ENCODE results near the gene MLLT6.

Gene MLLT6

GRCh38 chr17:38674749-38675615, 30.1 kb upstream of the MLLT6 start, which contains the start of gene EPOP:
Gene EPOP, minus strand, starts transcription at chr17:38674957. Its CDS starts 462 bp downstream, at chr17:38674495.
- peak; percentile 83 for DNase-seq (ENCODE audit: low read depth)

GRCh38 chr17:38676706-38677504, 28.2 kb upstream of the MLLT6 start:
- DNase-seq (ENCODE audit: low read depth): peak; percentile 79

DNA sequence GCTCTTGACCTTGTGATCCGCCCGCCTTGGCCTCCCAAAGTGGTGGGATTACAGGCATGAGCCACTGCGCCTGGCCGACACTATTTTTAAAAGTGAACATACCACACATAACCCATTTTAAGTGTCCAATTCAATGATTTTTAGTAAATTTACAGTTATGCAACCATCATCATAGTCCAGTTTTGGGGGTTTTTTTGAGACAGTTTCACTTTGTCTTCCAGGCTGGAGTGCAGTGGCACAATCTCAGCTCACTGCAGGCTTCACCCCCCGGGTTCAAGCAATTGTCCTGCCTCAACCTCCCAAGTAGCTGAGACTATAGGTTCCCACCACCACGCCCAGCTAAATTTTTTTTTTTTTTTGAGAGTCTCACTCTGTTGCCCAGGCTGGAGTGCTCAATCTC, 27.3 kb upstream of the MLLT6 start:
- no peak for DNase-seq (ENCODE audit: low read depth)

GRCh38 chr17:38681096-38681495, 24.0 kb upstream of the MLLT6 start:
- no peak for DNase-seq (ENCODE audit: low read depth)

- DNase-seq (ENCODE audit: low read depth): no peak
Observed at GRCh38 chr17:38685491-38685890, 19.6 kb upstream of the MLLT6 start.

- peak; percentile 80 for DNase-seq (ENCODE audit: low read depth)
Observed at GRCh38 chr17:38687286-38687685, 17.8 kb upstream of the MLLT6 start.

DNA sequence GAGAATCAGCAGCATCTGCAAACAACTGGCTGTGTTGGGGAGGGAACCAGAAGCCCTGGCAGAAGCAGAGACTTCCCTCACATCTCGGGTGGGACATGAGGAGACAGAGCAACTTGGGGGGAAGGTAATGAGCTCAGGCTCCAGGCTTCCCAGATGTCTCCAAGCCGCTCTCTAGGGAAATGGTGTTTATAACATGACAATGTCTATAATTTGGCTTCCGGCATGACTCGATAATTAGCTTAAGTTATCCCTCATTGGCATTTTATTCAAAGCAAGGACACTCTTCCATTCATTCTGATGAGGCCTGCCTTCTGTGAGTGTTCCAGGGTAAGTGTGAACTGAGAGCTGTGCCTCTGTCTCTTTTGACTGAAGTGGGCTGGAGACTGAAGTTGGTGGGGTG, 14.7 kb upstream of the MLLT6 start:
- no peak for DNase-seq (ENCODE audit: low read depth)

GRCh38 chr17:38691154-38691553, 13.9 kb upstream of the MLLT6 start:
- DNase-seq (ENCODE audit: low read depth): no peak

DNA sequence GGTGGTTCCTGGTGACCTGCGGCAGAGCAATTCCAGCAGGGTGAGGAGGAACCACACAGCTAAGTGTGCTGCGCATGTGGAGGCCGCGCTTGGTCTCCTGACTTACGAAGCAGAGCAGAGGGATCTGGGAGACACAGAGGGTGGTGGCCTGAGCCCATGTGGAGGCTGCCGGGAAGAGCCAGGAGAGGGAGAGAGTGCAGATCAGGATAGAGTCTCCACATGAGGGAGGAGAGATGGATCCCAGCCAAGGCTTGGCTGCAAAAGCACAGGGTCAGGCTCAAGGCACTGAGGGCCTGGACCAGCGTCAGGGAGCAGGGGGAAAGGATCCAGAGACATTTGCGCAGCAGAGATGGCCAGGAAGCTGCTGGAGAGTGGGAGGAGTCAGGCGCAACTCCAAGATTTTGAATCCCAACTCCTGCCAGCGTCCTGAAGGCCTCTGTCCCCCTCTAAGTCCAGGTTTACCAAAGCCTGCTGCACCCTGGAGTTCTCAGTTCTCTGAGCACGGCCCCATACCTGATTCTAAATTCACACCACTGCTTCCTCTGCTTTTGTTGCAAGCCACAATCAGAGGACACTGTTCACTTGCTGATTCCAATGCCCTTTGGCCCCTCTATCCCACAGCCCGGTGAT, 11.3 kb upstream of the MLLT6 start:
- DNase-seq (ENCODE audit: low read depth): no peak

DNA sequence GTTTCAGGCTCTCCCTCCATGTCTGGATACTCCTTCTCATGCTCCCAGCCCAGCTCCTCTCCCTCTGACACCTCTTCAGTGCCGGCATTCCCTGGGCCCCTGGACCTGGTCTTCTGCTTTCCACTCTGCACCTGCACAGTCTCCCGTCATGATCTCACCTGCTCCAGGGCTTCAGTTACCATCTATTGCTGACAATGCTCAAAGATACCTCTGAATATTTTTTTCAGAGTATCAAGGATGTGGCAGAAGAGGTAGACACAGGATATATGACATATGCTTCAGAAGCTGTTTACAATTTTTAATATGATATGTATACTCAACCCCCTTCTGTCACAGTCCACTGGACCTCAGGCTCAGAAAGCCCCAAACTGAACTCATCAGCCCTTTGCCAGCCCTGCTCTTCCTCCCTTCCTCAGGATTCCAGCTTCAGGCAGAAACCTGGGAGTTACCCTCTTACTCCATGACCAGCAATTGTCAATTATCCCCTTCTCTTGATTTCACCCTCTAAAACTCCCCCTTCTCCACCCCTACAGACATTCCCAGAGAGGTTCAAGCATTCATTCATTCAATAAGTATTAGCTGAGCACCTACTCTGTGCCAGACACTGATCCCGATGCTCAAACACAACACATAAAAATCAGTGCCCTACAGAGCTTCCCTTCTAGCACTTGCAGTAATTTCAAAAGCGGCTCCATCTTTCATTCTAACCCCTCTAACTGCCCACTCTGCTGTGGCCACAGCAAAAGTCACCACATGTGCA, 7.8 kb upstream of the MLLT6 start:
- DNase-seq (ENCODE audit: low read depth): no peak

DNA sequence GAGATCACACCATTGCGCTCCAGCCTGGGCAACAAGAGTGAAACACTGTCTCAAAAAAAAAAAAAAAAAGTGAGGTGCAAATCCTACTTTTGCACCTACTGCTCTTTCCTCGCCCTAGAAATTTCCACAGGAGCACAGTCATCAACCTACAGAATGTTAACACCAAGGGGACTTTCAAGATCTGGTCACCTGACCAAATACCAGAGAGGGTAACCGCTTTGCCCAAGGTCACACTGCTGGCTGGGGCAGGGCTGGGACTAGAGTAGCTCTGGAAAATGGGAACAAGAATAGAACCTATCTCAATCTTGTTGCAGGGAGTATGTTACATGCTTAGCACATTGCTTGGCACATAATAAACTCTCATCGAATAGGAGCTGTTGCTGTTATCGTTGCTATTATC, 6.3 kb upstream of the MLLT6 start:
- no peak for DNase-seq (ENCODE audit: low read depth)

DNA sequence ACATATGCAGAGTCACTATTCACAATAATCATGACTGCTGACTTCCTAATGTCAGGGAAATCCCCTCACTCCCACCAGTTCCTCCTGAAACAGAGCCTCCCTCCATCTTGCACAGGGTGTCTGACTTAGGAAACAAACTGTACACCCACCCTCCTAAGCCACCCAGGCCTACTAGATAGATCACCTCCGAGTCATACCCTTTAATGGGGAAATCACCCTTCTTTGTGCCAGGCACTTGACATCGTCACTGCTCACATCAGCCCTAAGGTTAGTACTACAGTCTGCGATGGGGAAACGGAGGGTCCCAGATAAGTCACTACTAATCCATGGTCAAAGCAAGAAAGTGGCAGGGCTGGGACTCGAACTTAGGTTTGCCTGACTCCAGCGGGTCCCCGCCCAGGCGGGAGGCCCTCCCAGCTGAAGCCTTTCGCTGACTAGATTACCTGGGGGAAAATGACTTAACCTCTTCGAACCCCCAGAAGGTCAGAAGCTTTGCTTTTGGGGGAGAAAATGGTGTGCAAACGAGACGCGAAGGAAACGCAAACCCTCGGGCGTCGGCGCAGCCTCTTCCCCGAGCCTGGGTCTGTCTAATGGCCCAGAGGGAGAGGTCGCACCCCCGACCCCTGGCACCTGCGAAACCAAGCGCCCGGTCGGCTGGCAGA, 3.4 kb upstream of the MLLT6 start:
- DNase-seq (ENCODE audit: low read depth): peak; percentile 38

GRCh38 chr17:38702166-38702915, 2.7 kb upstream of the MLLT6 start:
- DNase-seq (ENCODE audit: low read depth): peak; percentile 82

DNA sequence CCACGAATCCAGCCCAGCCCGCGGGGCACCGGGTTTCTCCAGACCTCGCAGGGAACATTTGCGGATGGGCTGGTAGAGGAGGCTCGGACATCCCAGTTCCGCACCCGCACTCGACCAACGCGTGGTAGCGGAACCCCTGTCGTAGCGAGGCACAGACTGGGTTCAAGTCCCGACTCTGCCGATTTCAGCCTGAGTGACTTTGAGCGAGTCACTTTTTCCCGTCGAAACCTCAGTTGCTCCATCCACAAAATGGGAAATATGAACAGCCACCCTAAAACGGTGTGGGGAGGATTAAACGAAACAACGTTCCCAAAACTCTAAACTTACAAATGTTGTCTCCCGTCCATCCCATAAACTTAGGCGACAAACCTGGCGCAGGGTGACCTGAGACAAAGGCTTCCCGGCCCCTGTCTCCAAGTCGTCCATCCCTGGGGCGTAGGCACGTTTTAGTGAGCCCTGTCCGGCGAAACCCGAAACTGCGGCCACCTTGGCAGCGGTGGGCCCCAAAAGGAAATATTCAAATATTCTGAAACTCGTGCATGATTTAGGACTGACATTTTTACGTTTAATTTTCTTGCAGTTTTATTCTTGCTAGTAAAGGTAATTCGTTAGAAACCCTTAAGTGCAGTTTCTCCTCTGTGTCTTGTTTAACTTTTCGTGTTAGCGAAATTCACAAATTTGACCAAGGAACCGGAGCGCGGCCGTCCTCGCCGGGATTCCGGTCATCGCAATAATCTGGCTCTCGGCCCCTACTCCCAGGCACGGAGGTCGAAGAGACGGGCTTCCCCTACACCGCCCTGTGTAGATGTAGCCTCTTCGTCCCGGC, 1.9 kb upstream of the MLLT6 start:
- no peak for DNase-seq (ENCODE audit: low read depth)

- DNase-seq (ENCODE audit: low read depth): no peak
Observed at GRCh38 chr17:38703742-38704605, 1.1 kb upstream of the MLLT6 start.

- DNase-seq (ENCODE audit: low read depth): no peak
Observed at GRCh38 chr17:38705523-38705802, 390 bp downstream of the MLLT6 start.

GRCh38 chr17:38705803-38706504, 881 bp downstream of the MLLT6 start:
- DNase-seq (ENCODE audit: low read depth): no peak

GRCh38 chr17:38706505-38707216, 1.6 kb downstream of the MLLT6 start:
- DNase-seq (ENCODE audit: low read depth): no peak
